Naive B cell (primary cell): ENCODE data around the gene TENM4. TPM values are rescaled to one million over a fixed set of nuclear protein-coding genes. Genes with fewer than 3 reads are reported as not detected.
A peak's percentile ranks its signal among the peaks of the same experiment; 100 is the strongest.

ENCODE experiments used
- ATAC-seq, 2 donors: fragments of 150-1000 bp; cut with Tn5 transposase; 2 replicates each; pipeline ENCODE4 v1.10.0; 2021; ENCODE audit warnings: low read depth in 2 of 2, mild to moderate bottlenecking in 2 of 2, moderate library complexity in 2 of 2
- DNase-seq: peaks from one replicate; pipeline ENCODE4 v3.0.0; 2022
- H3K27ac Mint-ChIP-seq, 6 donors: one replicate each; pipeline ENCODE4 v1.8.0; 2020 to 2022; ENCODE audit warnings: mild to moderate bottlenecking in 6 of 6, mixed read lengths in 6 of 6, moderate library complexity in 5 of 6, inconsistent platforms in 2 of 6
- H3K27me3 Mint-ChIP-seq, 3 donors: one replicate each; pipeline ENCODE4 v1.8.0; 2021 to 2022; ENCODE audit warnings: mixed read lengths in 3 of 3, mild to moderate bottlenecking in 1 of 3
- H3K36me3 Mint-ChIP-seq, 2 donors: one replicate each; pipeline ENCODE4 v1.8.0; 2020 to 2022; ENCODE audit warnings: mixed read lengths in 2 of 2, inconsistent platforms in 1 of 2, mild to moderate bottlenecking in 1 of 2
- H3K4me1 Mint-ChIP-seq, 3 donors: one replicate each; pipeline ENCODE4 v1.8.0; 2020 to 2022; ENCODE audit warnings: mixed read lengths in 3 of 3, inconsistent platforms in 1 of 3, mild to moderate bottlenecking in 1 of 3, moderate library complexity in 1 of 3
- H3K4me3 Mint-ChIP-seq, 8 donors: one replicate each; pipeline ENCODE4 v1.8.0; 2020 to 2022; ENCODE audit warnings: mild to moderate bottlenecking in 8 of 8, mixed read lengths in 8 of 8, moderate library complexity in 8 of 8, inconsistent platforms in 2 of 8
- H3K9me3 Mint-ChIP-seq, 7 donors: one replicate each; pipeline ENCODE4 v1.8.0; 2020 to 2022; ENCODE audit warnings: mixed read lengths in 7 of 7, mild to moderate bottlenecking in 5 of 7, inconsistent platforms in 2 of 7, moderate library complexity in 1 of 7
- polyA plus RNA-seq, 6 donors: library from polyadenylated mRNA; unstranded; fragments of 300-500 nt; fragmentation: Illumina TruSeq; gene quantifications; one replicate each; pipeline ENCODE4 v1.2.3, GENCODE V29; 2021; ENCODE audit warnings: low read depth in 6 of 6

The TENM4 gene
- polyA plus RNA-seq, 6 donors from 2014 or later: 3.8 TPM; not detected in 5

GRCh38 chr11:78737891-78738290 is 702.9 kb downstream of the TENM4 start:
- Mint-ChIP-seq H3K9me3 (peaks cover 0 to 4% (median 0%) of the 10 kb centered on the region in 7 donors), H3K27ac (no peak overlapping the region), H3K4me3 (no peak overlapping the region), H3K4me1 (no peaks in the 10 kb centered on the region), H3K36me3 (no peaks in the 10 kb centered on the region), H3K27me3 (peaks cover 0 to 12% (median 0%) of the 10 kb centered on the region in 3 donors)
- DNase-seq (no peak), ATAC-seq (no peak)

GRCh38 chr11:78737301-78737700 is 703.5 kb downstream of the TENM4 start:
- Mint-ChIP-seq H3K27ac (no peak overlapping the region), H3K4me1 (no peaks in the 10 kb centered on the region), H3K36me3 (no peaks in the 10 kb centered on the region), H3K27me3 (peaks cover 0 to 14% (median 2%) of the 10 kb centered on the region in 3 donors), H3K4me3 (no peak overlapping the region), H3K9me3 (peaks cover 0 to 4% (median 0%) of the 10 kb centered on the region in 7 donors)
- ATAC-seq: no peak
- no peak for DNase-seq

- Mint-ChIP-seq H3K9me3 (peaks cover 0 to 4% (median 0%) of the 10 kb centered on the region in 7 donors), H3K4me3 (no peak overlapping the region), H3K27ac (no peak overlapping the region), H3K4me1 (no peaks in the 10 kb centered on the region), H3K27me3 (peaks cover 4 to 20% (median 5%) of the 10 kb centered on the region in 3 donors), H3K36me3 (no peaks in the 10 kb centered on the region)
- no peak for ATAC-seq
- no peak for DNase-seq
Observed at GRCh38 chr11:78735711-78736110, 705.1 kb downstream of the TENM4 start.

GRCh38 chr11:78733031-78733430 is 707.8 kb downstream of the TENM4 start:
- Mint-ChIP-seq H3K4me1 (no peaks in the 10 kb centered on the region), H3K4me3 (no peak overlapping the region), H3K27me3 (peaks cover 5 to 32% (median 8%) of the 10 kb centered on the region in 3 donors), H3K9me3 (no peaks in the 10 kb centered on the region), H3K27ac (no peak overlapping the region), H3K36me3 (no peaks in the 10 kb centered on the region)
- DNase-seq: no peak
- no peak for ATAC-seq

GRCh38 chr11:78732246-78732645 is 708.6 kb downstream of the TENM4 start:
- H3K9me3 Mint-ChIP-seq: no peaks in the 10 kb centered on the region
- H3K4me3 Mint-ChIP-seq: no peak overlapping the region
- no peaks in the 10 kb centered on the region for H3K36me3 Mint-ChIP-seq
- ATAC-seq: no peak
- peaks cover 5 to 32% (median 8%) of the 10 kb centered on the region in 3 donors for H3K27me3 Mint-ChIP-seq
- H3K27ac Mint-ChIP-seq: no peak overlapping the region
- H3K4me1 Mint-ChIP-seq: no peaks in the 10 kb centered on the region
- no peak for DNase-seq

- H3K27ac Mint-ChIP-seq: no peak overlapping the region
- no peaks in the 10 kb centered on the region for H3K36me3 Mint-ChIP-seq
- no peaks in the 10 kb centered on the region for H3K9me3 Mint-ChIP-seq
- no peaks in the 10 kb centered on the region for H3K4me1 Mint-ChIP-seq
- H3K4me3 Mint-ChIP-seq: no peak overlapping the region
- DNase-seq (no peak), ATAC-seq (no peak)
- peaks cover 5 to 24% (median 8%) of the 10 kb centered on the region in 3 donors for H3K27me3 Mint-ChIP-seq
Observed at GRCh38 chr11:78731027-78731426, 709.8 kb downstream of the TENM4 start.

GRCh38 chr11:78730267-78730824 is 710.5 kb downstream of the TENM4 start:
- Mint-ChIP-seq H3K4me1 (no peaks in the 10 kb centered on the region), H3K27me3 (peaks cover 5 to 25% (median 11%) of the 10 kb centered on the region in 3 donors), H3K9me3 (no peaks in the 10 kb centered on the region), H3K4me3 (no peak overlapping the region), H3K36me3 (no peaks in the 10 kb centered on the region), H3K27ac (no peak overlapping the region)
- DNase-seq (no peak), ATAC-seq (no peak)

GRCh38 chr11:78727816-78728215 is 713.0 kb downstream of the TENM4 start:
- Mint-ChIP-seq H3K36me3 (no peaks in the 10 kb centered on the region), H3K27me3 (peaks cover 5 to 27% (median 21%) of the 10 kb centered on the region in 3 donors), H3K9me3 (no peaks in the 10 kb centered on the region), H3K4me1 (no peaks in the 10 kb centered on the region), H3K27ac (no peak overlapping the region), H3K4me3 (no peak overlapping the region)
- DNase-seq (no peak), ATAC-seq (no peak)

GRCh38 chr11:78725200-78725599 is 715.6 kb downstream of the TENM4 start:
- DNase-seq (no peak), ATAC-seq (no peak)
- Mint-ChIP-seq H3K4me3 (no peak overlapping the region), H3K27me3 (peaks cover 0 to 23% (median 23%) of the 10 kb centered on the region in 3 donors), H3K9me3 (no peaks in the 10 kb centered on the region), H3K36me3 (no peaks in the 10 kb centered on the region), H3K4me1 (no peaks in the 10 kb centered on the region), H3K27ac (no peak overlapping the region)

GRCh38 chr11:78722786-78723185 is 718.0 kb downstream of the TENM4 start:
- no peak for ATAC-seq
- H3K27ac Mint-ChIP-seq: no peak overlapping the region

GRCh38 chr11:78720281-78720989 is 720.4 kb downstream of the TENM4 start:
- Mint-ChIP-seq H3K27me3 (peaks cover 0 to 19% (median 14%) of the 10 kb centered on the region in 3 donors), H3K36me3 (no peaks in the 10 kb centered on the region), H3K4me1 (no peaks in the 10 kb centered on the region), H3K4me3 (no peak overlapping the region), H3K27ac (peak overlapping the region in 2 of 6 donors; percentile 4 to 8), H3K9me3 (no peaks in the 10 kb centered on the region)
- ATAC-seq: no peak
- DNase-seq: no peak

More at GRCh38 chr11:78722786-78723185, 718.0 kb downstream of the TENM4 start:
- Mint-ChIP-seq H3K27me3 (peaks cover 0 to 21% (median 14%) of the 10 kb centered on the region in 3 donors), H3K9me3 (no peaks in the 10 kb centered on the region), H3K4me3 (no peak overlapping the region), H3K4me1 (no peaks in the 10 kb centered on the region), H3K36me3 (no peaks in the 10 kb centered on the region)
- DNase-seq: no peak

- Mint-ChIP-seq H3K27me3 (peaks cover 5 to 12% (median 11%) of the 10 kb centered on the region in 3 donors), H3K4me3 (no peak overlapping the region), H3K9me3 (no peaks in the 10 kb centered on the region), H3K36me3 (no peaks in the 10 kb centered on the region), H3K27ac (no peak overlapping the region), H3K4me1 (no peaks in the 10 kb centered on the region)
- no peak for ATAC-seq
- DNase-seq: no peak
Observed at GRCh38 chr11:78717041-78717440, 723.8 kb downstream of the TENM4 start.

- H3K27me3 Mint-ChIP-seq: peaks cover 5 to 17% (median 5%) of the 10 kb centered on the region in 3 donors
- DNase-seq (no peak), ATAC-seq (no peak)
- H3K27ac Mint-ChIP-seq: no peak overlapping the region
- H3K4me3 Mint-ChIP-seq: no peak overlapping the region
- H3K36me3 Mint-ChIP-seq: no peaks in the 10 kb centered on the region
- no peaks in the 10 kb centered on the region for H3K4me1 Mint-ChIP-seq
- H3K9me3 Mint-ChIP-seq: no peaks in the 10 kb centered on the region
Observed at GRCh38 chr11:78715639-78716311, 725.1 kb downstream of the TENM4 start.

- Mint-ChIP-seq H3K36me3 (peaks cover 0 to under 1% of the 10 kb centered on the region in 2 donors), H3K27ac (no peak overlapping the region), H3K4me3 (no peak overlapping the region), H3K4me1 (no peaks in the 10 kb centered on the region), H3K27me3 (peaks cover 5 to 10% (median 9%) of the 10 kb centered on the region in 3 donors), H3K9me3 (no peaks in the 10 kb centered on the region)
- ATAC-seq: no peak
- no peak for DNase-seq
Observed at GRCh38 chr11:78714539-78714938, 726.3 kb downstream of the TENM4 start.
